ENCODE results near the gene RAB37.

RAB37 gene

GRCh38 chr17:74764751-74765286 is 27.8 kb downstream of the RAB37 start:
- DNase-seq: no peak

GRCh38 chr17:74766413-74766812 is 29.4 kb downstream of the RAB37 start:
- DNase-seq: no peak

GRCh38 chr17:74767111-74767516 is 30.1 kb downstream of the RAB37 start:
- no peak for DNase-seq

GRCh38 chr17:74768069-74768762 is 31.2 kb downstream of the RAB37 start:
- DNase-seq: no peak

- DNase-seq: no peak
Observed at GRCh38 chr17:74768763-74769114, 31.7 kb downstream of the RAB37 start.

- DNase-seq: no peak
Observed at GRCh38 chr17:74769266-74769855, 32.3 kb downstream of the RAB37 start.

GRCh38 chr17:74769856-74770497 is 32.9 kb downstream of the RAB37 start:
- DNase-seq: no peak

GRCh38 chr17:74770498-74771318 is 33.7 kb downstream of the RAB37 start:
- no peak for DNase-seq

- no peak for DNase-seq
Observed at GRCh38 chr17:74771319-74771914, 34.4 kb downstream of the RAB37 start.

GRCh38 chr17:74772053-74772452 is 35.0 kb downstream of the RAB37 start:
- DNase-seq: no peak

GRCh38 chr17:74773414-74773813 is 36.4 kb downstream of the RAB37 start:
- no peak for DNase-seq

- DNase-seq: no peak
Observed at GRCh38 chr17:74773871-74774286, 36.8 kb downstream of the RAB37 start.

GRCh38 chr17:74775409-74776043 is 38.5 kb downstream of the RAB37 start:
- DNase-seq: no peak

GRCh38 chr17:74776044-74776962 is 39.2 kb downstream of the RAB37 start, which contains the start of gene NAT9:
TSS of gene NAT9 (minus strand) at chr17:74776345. CDS start at chr17:74775698, 647 bp downstream.
- peak; percentile 82 for DNase-seq

GRCh38 chr17:74776990-74777389 is 39.9 kb downstream of the RAB37 start:
- no peak for DNase-seq

- no peak for DNase-seq
Observed at GRCh38 chr17:74777901-74778515, 41.0 kb downstream of the RAB37 start.

GRCh38 chr17:74778960-74779359 is 41.9 kb downstream of the RAB37 start:
- DNase-seq: no peak

- no peak for DNase-seq
Observed at GRCh38 chr17:74779501-74779900, 42.4 kb downstream of the RAB37 start.

GRCh38 chr17:74779948-74780400 is 42.9 kb downstream of the RAB37 start:
- no peak for DNase-seq

GRCh38 chr17:74780443-74781238 is 43.6 kb downstream of the RAB37 start:
- no peak for DNase-seq

Measured in NCI-H1436 treated with DMSO at 0.1 percent for 48 hours (cell line).